SIG-M5 treated with dmso at 0.1 percent for 504 hours (cell line): Measurements from ENCODE around the gene ESRRG.
A peak's percentile ranks its signal among the peaks of the same experiment; 100 is the strongest.

Experiments
- DNase-seq: peaks from one replicate; lab custom pipeline; 2025; ENCODE audit not compliant: unreplicated experiment; lab: John Stamatoyannopoulos, UW

Gene ESRRG

GRCh38 chr1:216723274-216723780, at the start of gene ESRRG:
ESRRG (minus strand) TSS chr1:216723429; CDS start chr1:216723299, 130 bp downstream.
- DNase-seq, result no peak

- DNase-seq, result no peak
Observed at GRCh38 chr1:216771922-216772321, 48.7 kb upstream of the ESRRG start.

GRCh38 chr1:216766633-216767327, 43.6 kb upstream of the ESRRG start:
- no peak for DNase-seq

- DNase-seq, result no peak
Observed at GRCh38 chr1:216765346-216766300, 42.4 kb upstream of the ESRRG start.

GRCh38 chr1:216758161-216758560, 34.9 kb upstream of the ESRRG start:
- no peak for DNase-seq

GRCh38 chr1:216757110-216757509, 33.9 kb upstream of the ESRRG start:
- no peak for DNase-seq

- DNase-seq, result no peak
Observed at GRCh38 chr1:216750961-216751360, 27.7 kb upstream of the ESRRG start.

- peak; percentile 52 for DNase-seq
Observed at GRCh38 chr1:216750031-216750627, 26.9 kb upstream of the ESRRG start.

GRCh38 chr1:216749232-216749631, 26.0 kb upstream of the ESRRG start:
- no peak for DNase-seq

GRCh38 chr1:216742625-216743024, 19.4 kb upstream of the ESRRG start:
- DNase-seq, result no peak

GRCh38 chr1:216740331-216740730, 17.1 kb upstream of the ESRRG start:
- DNase-seq, result no peak

GRCh38 chr1:216739793-216740192, 16.6 kb upstream of the ESRRG start:
- DNase-seq, result no peak

- DNase-seq, result no peak
Observed at GRCh38 chr1:216732121-216732520, 8.9 kb upstream of the ESRRG start.

GRCh38 chr1:216731562-216731961, 8.3 kb upstream of the ESRRG start:
- DNase-seq, result no peak

GRCh38 chr1:216726435-216726834, 3.2 kb upstream of the ESRRG start:
- no peak for DNase-seq

GRCh38 chr1:216722821-216723220, 408 bp downstream of the ESRRG start:
- no peak for DNase-seq

- no peak for DNase-seq
Observed at GRCh38 chr1:216721863-216722262, 1.4 kb downstream of the ESRRG start.

- no peak for DNase-seq
Observed at GRCh38 chr1:216721062-216721461, 2.2 kb downstream of the ESRRG start.

GRCh38 chr1:216711712-216712111, 11.5 kb downstream of the ESRRG start:
- DNase-seq, result no peak

- DNase-seq, result no peak
Observed at GRCh38 chr1:216710598-216711333, 12.5 kb downstream of the ESRRG start.

- no peak for DNase-seq
Observed at GRCh38 chr1:216710055-216710454, 13.2 kb downstream of the ESRRG start.
